ENCODE measurements around the gene ZC2HC1B.

Gene ZC2HC1B

GRCh38 chr6:143970456-143971218 is 106.4 kb downstream of the ZC2HC1B start:
- WGBS (ENCODE audit: insufficient coverage, insufficient read length), result no CpG with 5 or more reads among the region's 6 CpGs

GRCh38 chr6:143971482-143972205 is 107.4 kb downstream of the ZC2HC1B start:
- no peak for DNase-seq (ENCODE audit: low read depth, low spot score)
- no CpG with 5 or more reads among the region's 4 CpGs for WGBS (ENCODE audit: insufficient coverage, insufficient read length)
- Histone ChIP-seq H3K9me3 (ENCODE audit: control insufficient read depth, insufficient read depth, low read length) (no peaks in the 10 kb centered on the region), H3K4me3 (ENCODE audit: low read length) (no peak overlapping the region), H3K4me1 (ENCODE audit: control insufficient read depth, insufficient read depth, low read length) (0 out of 2 replicates have a peak, but pooled peaks cover 1% of the 10 kb centered on the region), H3K27me3 (ENCODE audit: control insufficient read depth, insufficient read depth, low read length) (peaks cover 58% of the 10 kb centered on the region), H3K36me3 (ENCODE audit: control insufficient read depth, insufficient read depth, low read length) (no peaks in the 10 kb centered on the region), H3K27ac (ENCODE audit: low read length) (no peak overlapping the region)

More at GRCh38 chr6:143970456-143971218, 106.4 kb downstream of the ZC2HC1B start:
- Histone ChIP-seq H3K27me3 (ENCODE audit: control insufficient read depth, insufficient read depth, low read length) (peaks cover 66% of the 10 kb centered on the region), H3K36me3 (ENCODE audit: control insufficient read depth, insufficient read depth, low read length) (no peaks in the 10 kb centered on the region), H3K27ac (ENCODE audit: low read length) (no peak overlapping the region), H3K9me3 (ENCODE audit: control insufficient read depth, insufficient read depth, low read length) (no peaks in the 10 kb centered on the region), H3K4me3 (ENCODE audit: low read length) (no peak overlapping the region), H3K4me1 (ENCODE audit: control insufficient read depth, insufficient read depth, low read length) (0 out of 2 replicates have a peak, but pooled peaks cover 2% of the 10 kb centered on the region)
- no peak for DNase-seq (ENCODE audit: low read depth, low spot score)

GRCh38 chr6:143973097-143973966 is 109.1 kb downstream of the ZC2HC1B start:
- H3K36me3 ChIP-seq (ENCODE audit: control insufficient read depth, insufficient read depth, low read length), result no peaks in the 10 kb centered on the region
- 0 out of 2 replicates have a peak, but pooled peaks cover 1% of the 10 kb centered on the region for H3K4me1 ChIP-seq (ENCODE audit: control insufficient read depth, insufficient read depth, low read length)
- H3K4me3 ChIP-seq (ENCODE audit: low read length), result no peak overlapping the region
- no peaks in the 10 kb centered on the region for H3K9me3 ChIP-seq (ENCODE audit: control insufficient read depth, insufficient read depth, low read length)
- 100% methylated on average over 1 of the region's 13 CpGs for WGBS (ENCODE audit: insufficient coverage, insufficient read length)
- no peak overlapping the region for H3K27ac ChIP-seq (ENCODE audit: low read length)
- peaks cover 44% of the 10 kb centered on the region for H3K27me3 ChIP-seq (ENCODE audit: control insufficient read depth, insufficient read depth, low read length)
- DNase-seq (ENCODE audit: low read depth, low spot score), result peak; percentile 75

DNA sequence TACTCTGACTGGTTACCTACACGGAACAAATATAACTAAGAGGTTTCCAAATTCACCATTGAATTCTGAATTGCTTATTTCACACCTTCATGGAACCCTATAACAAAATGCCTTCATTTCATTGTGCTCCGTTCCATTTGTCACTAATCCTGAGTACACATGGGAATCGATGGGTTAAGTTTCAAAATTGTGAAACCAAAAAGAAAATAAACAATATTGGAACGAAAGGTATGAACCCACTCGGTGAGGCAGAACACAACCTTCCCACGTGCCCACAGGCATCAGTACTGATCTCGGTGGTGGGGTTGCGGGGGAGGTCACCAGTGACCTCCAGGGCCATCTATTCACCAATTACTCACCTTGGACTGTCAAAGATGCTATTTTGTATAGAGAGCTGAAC is 109.8 kb downstream of the ZC2HC1B start:
- no peaks in the 10 kb centered on the region for H3K36me3 ChIP-seq (ENCODE audit: control insufficient read depth, insufficient read depth, low read length)
- no peak overlapping the region for H3K27ac ChIP-seq (ENCODE audit: low read length)
- peaks cover 37% of the 10 kb centered on the region for H3K27me3 ChIP-seq (ENCODE audit: control insufficient read depth, insufficient read depth, low read length)
- H3K4me1 ChIP-seq (ENCODE audit: control insufficient read depth, insufficient read depth, low read length), result no peaks in the 10 kb centered on the region
- no peak overlapping the region for H3K4me3 ChIP-seq (ENCODE audit: low read length)
- no CpG with 5 or more reads among the region's 8 CpGs for WGBS (ENCODE audit: insufficient coverage, insufficient read length)
- no peaks in the 10 kb centered on the region for H3K9me3 ChIP-seq (ENCODE audit: control insufficient read depth, insufficient read depth, low read length)
- DNase-seq (ENCODE audit: low read depth, low spot score), result no peak

DNA sequence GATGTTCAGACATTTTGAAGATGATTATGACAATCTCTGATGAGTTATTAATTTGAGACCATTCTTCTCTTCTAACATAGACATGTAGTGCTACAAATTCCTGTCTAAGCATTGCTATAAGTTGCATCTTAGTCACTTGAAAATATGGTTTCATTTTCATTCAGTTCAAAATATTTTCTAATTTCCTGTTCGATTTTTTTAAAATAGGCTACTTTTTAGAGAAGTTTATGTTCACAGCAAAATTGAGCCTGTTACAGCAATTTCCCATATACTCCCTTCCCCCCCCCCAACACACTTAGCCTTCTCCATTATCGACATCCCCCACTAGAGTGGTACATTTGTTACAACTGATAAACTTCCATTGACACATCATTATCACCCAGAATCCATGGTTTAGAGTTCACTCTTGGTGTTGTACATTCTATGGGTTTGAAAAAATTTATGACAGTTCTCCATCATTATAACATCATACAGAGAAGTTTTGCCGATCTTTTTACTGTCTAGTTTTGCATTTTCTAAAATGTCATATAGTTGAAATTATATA is 112.6 kb downstream of the ZC2HC1B start:
- no peak for DNase-seq (ENCODE audit: low read depth, low spot score)
- no peak overlapping the region for H3K4me3 ChIP-seq (ENCODE audit: low read length)
- no peaks in the 10 kb centered on the region for H3K9me3 ChIP-seq (ENCODE audit: control insufficient read depth, insufficient read depth, low read length)
- no peaks in the 10 kb centered on the region for H3K36me3 ChIP-seq (ENCODE audit: control insufficient read depth, insufficient read depth, low read length)
- H3K27me3 ChIP-seq (ENCODE audit: control insufficient read depth, insufficient read depth, low read length), result peaks cover 13% of the 10 kb centered on the region; the same call in 1 of the 2 replicates
- H3K4me1 ChIP-seq (ENCODE audit: control insufficient read depth, insufficient read depth, low read length), result no peaks in the 10 kb centered on the region
- H3K27ac ChIP-seq (ENCODE audit: low read length), result no peak overlapping the region
- WGBS (ENCODE audit: insufficient coverage, insufficient read length), result no CpG with 5 or more reads among the region's 3 CpGs

GRCh38 chr6:143980921-143981320 is 116.6 kb downstream of the ZC2HC1B start:
- no CpG with 5 or more reads among the region's 1 CpG for WGBS (ENCODE audit: insufficient coverage, insufficient read length)
- H3K27me3 ChIP-seq (ENCODE audit: control insufficient read depth, insufficient read depth, low read length), result peaks cover 3% of the 10 kb centered on the region; the same call in 1 of the 2 replicates

DNA sequence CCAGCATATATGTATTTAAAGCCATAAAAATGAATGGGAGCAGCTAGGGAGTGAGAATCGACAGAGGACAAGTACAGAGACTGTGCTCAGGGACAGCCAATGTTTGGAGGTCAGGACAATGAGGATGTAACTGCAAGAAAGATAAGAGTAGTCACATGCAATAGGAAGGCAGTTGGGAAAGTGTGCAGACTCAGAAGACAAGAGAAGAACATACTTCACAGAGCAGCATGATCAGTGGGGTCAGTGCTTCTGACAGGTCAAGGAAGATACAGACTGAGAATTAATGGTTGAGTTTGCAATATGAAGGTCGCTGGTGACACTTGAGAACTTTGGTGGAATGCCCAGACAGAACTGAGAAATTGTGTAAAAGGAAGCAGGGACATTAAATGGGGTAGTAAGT is 118.7 kb downstream of the ZC2HC1B start:
- WGBS (ENCODE audit: insufficient coverage, insufficient read length), result no CpG with 5 or more reads among the region's 2 CpGs
- no peaks in the 10 kb centered on the region for H3K36me3 ChIP-seq (ENCODE audit: control insufficient read depth, insufficient read depth, low read length)

More at GRCh38 chr6:143980921-143981320, 116.6 kb downstream of the ZC2HC1B start:
- Histone ChIP-seq H3K9me3 (ENCODE audit: control insufficient read depth, insufficient read depth, low read length) (no peaks in the 10 kb centered on the region), H3K36me3 (ENCODE audit: control insufficient read depth, insufficient read depth, low read length) (no peaks in the 10 kb centered on the region), H3K27ac (ENCODE audit: low read length) (no peak overlapping the region), H3K4me1 (ENCODE audit: control insufficient read depth, insufficient read depth, low read length) (no peaks in the 10 kb centered on the region), H3K4me3 (ENCODE audit: low read length) (no peak overlapping the region)
- no peak for DNase-seq (ENCODE audit: low read depth, low spot score)

DNA sequence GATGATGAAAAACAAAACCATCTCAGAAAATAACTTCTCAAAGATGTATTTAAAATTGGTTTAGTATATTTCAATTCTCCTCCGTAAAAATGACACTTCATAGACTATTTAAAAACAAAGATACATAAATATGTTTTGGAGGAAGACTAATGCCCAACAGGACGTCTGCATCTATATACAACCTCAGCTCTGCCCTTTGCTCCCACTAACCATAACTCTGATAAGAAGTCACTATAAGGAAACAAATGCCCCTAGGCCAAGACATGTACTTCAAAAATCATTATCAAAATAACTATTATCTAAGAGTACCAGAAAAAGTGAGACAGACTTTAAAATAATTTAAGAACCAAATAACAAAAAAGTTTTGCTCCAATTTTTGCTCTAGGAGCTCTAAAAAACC is 120.4 kb downstream of the ZC2HC1B start:
- H3K4me1 ChIP-seq (ENCODE audit: control insufficient read depth, insufficient read depth, low read length), result no peaks in the 10 kb centered on the region
- no peaks in the 10 kb centered on the region for H3K9me3 ChIP-seq (ENCODE audit: control insufficient read depth, insufficient read depth, low read length)
- H3K27ac ChIP-seq (ENCODE audit: low read length), result no peak overlapping the region
- H3K27me3 ChIP-seq (ENCODE audit: control insufficient read depth, insufficient read depth, low read length), result peaks cover 8% of the 10 kb centered on the region; the same call in 1 of the 2 replicates
- WGBS (ENCODE audit: insufficient coverage, insufficient read length), result no CpG with 5 or more reads among the region's 2 CpGs
- DNase-seq (ENCODE audit: low read depth, low spot score), result no peak
- no peak overlapping the region for H3K4me3 ChIP-seq (ENCODE audit: low read length)
- no peaks in the 10 kb centered on the region for H3K36me3 ChIP-seq (ENCODE audit: control insufficient read depth, insufficient read depth, low read length)

More for the DNA sequence above, 118.7 kb downstream of the ZC2HC1B start:
- no peak overlapping the region for H3K27ac ChIP-seq (ENCODE audit: low read length)
- DNase-seq (ENCODE audit: low read depth, low spot score), result no peak
- H3K4me1 ChIP-seq (ENCODE audit: control insufficient read depth, insufficient read depth, low read length), result no peaks in the 10 kb centered on the region
- no peaks in the 10 kb centered on the region for H3K9me3 ChIP-seq (ENCODE audit: control insufficient read depth, insufficient read depth, low read length)
- H3K4me3 ChIP-seq (ENCODE audit: low read length), result no peak overlapping the region
- H3K27me3 ChIP-seq (ENCODE audit: control insufficient read depth, insufficient read depth, low read length), result peaks cover 8% of the 10 kb centered on the region; the same call in 1 of the 2 replicates

DNA sequence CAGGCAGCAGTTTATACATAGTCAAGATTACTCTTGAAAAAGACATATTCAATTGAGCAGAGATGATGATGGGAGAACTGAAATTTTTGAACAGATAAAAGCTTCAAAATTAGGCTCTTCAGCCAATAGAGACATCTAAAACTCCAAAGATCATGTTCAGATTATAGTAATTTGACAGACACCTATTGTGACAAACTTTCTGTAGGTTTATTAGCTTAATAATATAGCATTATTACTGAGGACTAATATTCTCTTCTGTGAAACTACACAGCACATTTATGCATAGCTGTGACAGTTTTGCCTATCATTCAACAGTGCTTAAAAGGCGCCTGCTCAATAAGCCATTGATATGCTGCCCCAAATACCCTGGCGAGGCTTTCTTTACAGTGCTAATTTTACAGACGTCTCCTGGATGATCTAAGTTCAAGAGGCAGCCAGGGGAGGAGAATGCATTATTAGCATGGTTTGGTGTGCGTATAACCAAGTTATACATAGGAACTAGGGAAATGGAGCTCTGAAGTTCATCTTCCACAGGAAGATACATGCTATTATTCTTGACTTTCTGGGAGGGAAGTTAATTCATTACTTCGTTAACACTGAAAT is 122.3 kb downstream of the ZC2HC1B start:
- Histone ChIP-seq H3K27me3 (ENCODE audit: control insufficient read depth, insufficient read depth, low read length) (peaks cover 10% of the 10 kb centered on the region), H3K36me3 (ENCODE audit: control insufficient read depth, insufficient read depth, low read length) (no peaks in the 10 kb centered on the region), H3K27ac (ENCODE audit: low read length) (no peak overlapping the region), H3K4me1 (ENCODE audit: control insufficient read depth, insufficient read depth, low read length) (no peaks in the 10 kb centered on the region), H3K9me3 (ENCODE audit: control insufficient read depth, insufficient read depth, low read length) (no peaks in the 10 kb centered on the region), H3K4me3 (ENCODE audit: low read length) (no peak overlapping the region)
- WGBS (ENCODE audit: insufficient coverage, insufficient read length), result no CpG with 5 or more reads among the region's 5 CpGs
- no peak for DNase-seq (ENCODE audit: low read depth, low spot score)

Data from iPS DF 6.9 (cell line).